NB4 (cell line): ENCODE results near the gene VRK3.

ENCODE experiments used
- POLR2A ChIP-seq: IDR thresholded peaks from 2 replicates; pipeline ENCODE4 v1.6.1; 2011; ENCODE audit warnings: mild to moderate bottlenecking; ENCODE audit not compliant: insufficient read length; ENCODE audit errors: extremely low read depth
- TF ChIP-seq, protein P1 (sequence below): IDR thresholded peaks from one replicate; pipeline ENCODE4 v1.5.1; 2012; ENCODE audit warnings: low read depth, low read length
- TF ChIP-seq, protein P2 (sequence below): IDR thresholded peaks from 2 replicates; pipeline ENCODE4 v1.6.1; 2011; ENCODE audit warnings: low read depth, low read length

DNA sequence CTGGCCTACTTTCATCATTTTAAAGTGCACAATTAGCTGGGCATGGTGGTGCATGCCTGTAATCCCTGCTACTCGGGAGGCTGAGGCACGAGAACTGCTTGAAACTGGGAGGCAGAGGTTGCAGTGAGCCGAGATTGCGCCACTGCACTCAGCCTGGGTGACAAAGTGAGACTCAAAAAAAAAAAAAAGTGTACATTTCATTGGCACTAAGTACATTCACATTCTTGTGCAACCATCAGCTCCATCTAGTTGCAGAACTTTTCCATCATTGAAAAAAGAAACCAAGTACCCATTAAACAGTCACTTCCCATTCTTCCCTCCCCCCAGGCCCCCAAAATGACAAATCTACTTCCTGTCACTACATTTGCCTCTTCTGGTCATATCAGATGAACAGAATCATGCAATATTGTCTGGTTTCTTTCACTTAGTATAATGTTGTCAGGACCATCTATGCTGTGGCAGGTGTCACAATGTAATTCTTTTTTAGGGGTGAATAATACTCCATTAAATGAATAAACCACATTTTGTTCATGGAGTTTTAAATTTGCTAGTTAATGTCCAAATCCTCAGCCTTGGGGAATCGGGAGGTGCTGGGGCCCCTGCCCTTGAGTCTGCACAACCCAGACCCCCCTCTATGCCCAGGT lies 56.8 kb downstream of the VRK3 start:
- TF ChIP-seq, protein P1, sequence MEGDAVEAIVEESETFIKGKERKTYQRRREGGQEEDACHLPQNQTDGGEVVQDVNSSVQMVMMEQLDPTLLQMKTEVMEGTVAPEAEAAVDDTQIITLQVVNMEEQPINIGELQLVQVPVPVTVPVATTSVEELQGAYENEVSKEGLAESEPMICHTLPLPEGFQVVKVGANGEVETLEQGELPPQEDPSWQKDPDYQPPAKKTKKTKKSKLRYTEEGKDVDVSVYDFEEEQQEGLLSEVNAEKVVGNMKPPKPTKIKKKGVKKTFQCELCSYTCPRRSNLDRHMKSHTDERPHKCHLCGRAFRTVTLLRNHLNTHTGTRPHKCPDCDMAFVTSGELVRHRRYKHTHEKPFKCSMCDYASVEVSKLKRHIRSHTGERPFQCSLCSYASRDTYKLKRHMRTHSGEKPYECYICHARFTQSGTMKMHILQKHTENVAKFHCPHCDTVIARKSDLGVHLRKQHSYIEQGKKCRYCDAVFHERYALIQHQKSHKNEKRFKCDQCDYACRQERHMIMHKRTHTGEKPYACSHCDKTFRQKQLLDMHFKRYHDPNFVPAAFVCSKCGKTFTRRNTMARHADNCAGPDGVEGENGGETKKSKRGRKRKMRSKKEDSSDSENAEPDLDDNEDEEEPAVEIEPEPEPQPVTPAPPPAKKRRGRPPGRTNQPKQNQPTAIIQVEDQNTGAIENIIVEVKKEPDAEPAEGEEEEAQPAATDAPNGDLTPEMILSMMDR = no peak
- no peak for TF ChIP-seq POLR2A
- TF ChIP-seq, protein P2, sequence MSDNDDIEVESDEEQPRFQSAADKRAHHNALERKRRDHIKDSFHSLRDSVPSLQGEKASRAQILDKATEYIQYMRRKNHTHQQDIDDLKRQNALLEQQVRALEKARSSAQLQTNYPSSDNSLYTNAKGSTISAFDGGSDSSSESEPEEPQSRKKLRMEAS = no peak
